CD4-positive, alpha-beta T cell treated with Interleukin-2 at 100 ng/mL for 4 hours (primary cell): ENCODE data around the gene CPT1A.

ENCODE experiments used
- DNase-seq: peaks from one replicate; pipeline ENCODE4 v3.0.0-alpha.2; 2020; ENCODE audit warnings: low spot score

The CPT1A gene

DNA sequence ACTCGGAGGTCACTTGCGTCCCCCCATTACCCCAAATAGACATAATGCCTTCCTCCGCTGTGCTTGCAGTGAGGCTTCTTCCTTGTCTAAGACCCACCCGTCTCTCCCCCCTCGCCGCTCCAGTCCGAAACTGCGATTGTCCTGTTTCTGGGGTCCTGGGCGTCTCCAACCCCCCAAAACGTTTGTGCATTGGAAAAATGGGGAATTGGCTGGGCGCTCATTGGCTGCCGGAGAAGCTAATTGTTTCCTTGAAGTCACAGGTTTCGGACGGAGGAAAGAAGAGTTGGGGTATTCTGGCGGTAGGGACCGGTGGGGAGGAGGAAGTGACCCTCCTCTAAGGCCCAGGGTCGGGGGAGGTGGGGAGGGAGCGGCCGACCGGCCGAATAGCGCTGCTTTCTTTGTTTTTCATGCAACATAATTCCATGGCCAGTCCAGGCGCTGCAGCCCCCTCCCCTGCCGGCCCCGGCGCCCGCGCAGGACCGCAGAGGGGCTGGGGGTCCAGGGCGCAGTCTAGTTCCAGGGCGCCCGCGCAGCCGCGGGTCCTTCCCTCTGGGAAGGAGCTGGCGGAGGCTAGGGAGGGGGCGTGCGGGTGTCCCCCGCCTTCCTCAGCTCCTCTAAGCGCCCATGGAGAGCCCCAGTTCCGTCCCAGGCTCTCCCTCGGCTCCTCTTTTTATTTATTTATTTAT, 12.7 kb upstream of the CPT1A start:
- no peak for DNase-seq

GRCh38 chr11:68852628-68853027, 10.9 kb upstream of the CPT1A start:
- no peak for DNase-seq

- DNase-seq: no peak
Measured at GRCh38 chr11:68848429-68848828, 6.7 kb upstream of the CPT1A start.

- DNase-seq: no peak
Measured at GRCh38 chr11:68847395-68847794, 5.7 kb upstream of the CPT1A start.

DNA sequence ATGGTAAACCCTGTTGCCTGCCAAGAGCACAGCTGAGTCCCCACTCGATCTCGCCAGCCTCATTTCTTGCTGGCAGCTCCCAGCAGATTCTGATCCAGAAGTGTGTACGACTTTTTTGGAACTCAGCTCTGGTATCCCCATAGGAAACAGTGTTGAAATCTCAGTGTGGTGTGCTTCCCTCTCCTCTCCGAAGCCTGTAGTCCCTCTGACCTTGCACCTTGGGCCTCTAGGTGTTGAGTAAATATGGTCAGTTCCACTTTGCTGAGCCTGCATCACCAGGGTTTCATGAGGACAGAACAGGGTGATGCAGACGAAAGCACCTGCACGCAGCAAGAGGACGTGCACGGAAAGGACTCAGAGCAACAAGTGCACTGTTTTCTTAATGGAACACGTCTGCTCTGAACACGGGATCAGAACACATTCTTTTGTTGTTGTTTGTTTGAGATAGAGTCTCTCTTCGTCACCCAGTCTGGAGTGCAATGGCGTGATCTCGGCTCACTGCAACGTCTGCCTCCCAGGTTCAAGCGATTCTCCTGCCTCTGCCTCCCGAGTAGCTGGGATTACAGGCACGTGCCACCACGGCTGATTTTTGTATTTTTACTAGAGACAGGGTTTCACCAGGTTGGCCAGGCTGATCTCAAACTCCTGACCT, 3.8 kb upstream of the CPT1A start:
- DNase-seq: no peak

DNA sequence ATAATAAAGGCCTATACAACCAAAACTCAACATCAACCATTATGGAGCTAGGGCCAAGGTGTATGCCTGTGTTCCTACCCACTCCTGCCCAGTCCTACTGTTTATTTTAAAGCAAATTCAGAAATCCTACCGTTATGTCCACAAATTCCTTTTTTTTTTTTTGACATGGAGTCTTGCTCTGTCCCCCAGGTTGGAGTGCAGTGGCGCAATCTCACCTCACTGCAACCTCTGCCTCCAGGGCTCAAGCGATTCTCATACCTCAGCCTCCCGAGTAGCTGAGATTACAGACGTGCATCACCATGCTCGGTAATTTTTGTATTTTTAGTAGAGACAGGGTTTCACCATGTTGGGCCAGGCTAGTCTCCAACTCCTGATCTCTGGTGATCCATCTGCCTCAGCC, 3.1 kb upstream of the CPT1A start:
- no peak for DNase-seq

DNA sequence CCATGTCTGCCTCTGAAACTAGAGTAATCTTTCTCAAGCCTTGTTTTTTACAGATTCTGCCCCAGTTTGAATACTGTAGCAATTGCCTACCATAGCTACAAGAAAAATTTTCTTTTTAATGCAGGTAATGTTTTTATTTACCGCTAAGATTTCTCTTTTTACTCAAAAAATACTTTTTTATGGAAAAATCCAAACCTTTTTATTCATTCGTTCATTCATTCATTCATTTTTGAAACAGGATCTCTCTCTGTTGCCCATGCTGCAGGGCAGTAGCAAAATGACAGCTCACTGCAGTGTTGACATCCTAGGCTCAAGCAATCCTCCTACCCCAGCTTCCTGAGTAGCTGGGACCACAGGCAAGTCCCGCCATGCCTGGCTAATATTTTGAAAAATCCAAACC, 2.7 kb upstream of the CPT1A start:
- DNase-seq: no peak

- peak; percentile 74 for DNase-seq
Measured at GRCh38 chr11:68843703-68844312, 2.1 kb upstream of the CPT1A start.

DNA sequence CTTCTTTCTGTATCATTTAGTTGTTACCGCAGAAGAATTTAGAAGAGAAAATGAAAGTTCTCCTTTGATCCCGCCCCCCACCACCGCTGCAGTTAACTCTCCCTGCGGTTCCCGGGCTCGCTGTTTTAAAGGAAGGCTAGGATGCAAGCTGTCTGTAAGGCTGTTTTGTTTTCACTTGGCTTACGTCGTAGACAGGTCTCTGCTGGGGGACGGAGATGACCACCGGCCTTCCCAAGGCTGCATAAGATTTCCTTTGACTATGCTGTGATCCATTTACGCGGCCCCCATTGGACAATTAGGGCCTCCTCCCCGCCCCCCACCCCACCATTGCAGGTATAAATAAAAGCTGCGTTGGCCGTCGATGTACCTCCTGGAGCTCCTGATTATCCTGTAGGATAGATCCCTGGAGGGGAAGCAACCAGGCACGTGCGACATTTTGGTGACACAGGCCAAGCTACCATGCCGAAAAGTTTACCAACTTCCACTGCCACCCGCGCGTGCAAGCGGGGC, 1.4 kb upstream of the CPT1A start:
- peak; percentile 33 for DNase-seq

GRCh38 chr11:68842427-68843051, 823 bp upstream of the CPT1A start:
- no peak for DNase-seq

GRCh38 chr11:68840661-68841653, 759 bp downstream of the CPT1A start:
- DNase-seq: no peak

- peak; percentile 17 for DNase-seq
Measured at GRCh38 chr11:68839911-68840641, 1.6 kb downstream of the CPT1A start.

DNA sequence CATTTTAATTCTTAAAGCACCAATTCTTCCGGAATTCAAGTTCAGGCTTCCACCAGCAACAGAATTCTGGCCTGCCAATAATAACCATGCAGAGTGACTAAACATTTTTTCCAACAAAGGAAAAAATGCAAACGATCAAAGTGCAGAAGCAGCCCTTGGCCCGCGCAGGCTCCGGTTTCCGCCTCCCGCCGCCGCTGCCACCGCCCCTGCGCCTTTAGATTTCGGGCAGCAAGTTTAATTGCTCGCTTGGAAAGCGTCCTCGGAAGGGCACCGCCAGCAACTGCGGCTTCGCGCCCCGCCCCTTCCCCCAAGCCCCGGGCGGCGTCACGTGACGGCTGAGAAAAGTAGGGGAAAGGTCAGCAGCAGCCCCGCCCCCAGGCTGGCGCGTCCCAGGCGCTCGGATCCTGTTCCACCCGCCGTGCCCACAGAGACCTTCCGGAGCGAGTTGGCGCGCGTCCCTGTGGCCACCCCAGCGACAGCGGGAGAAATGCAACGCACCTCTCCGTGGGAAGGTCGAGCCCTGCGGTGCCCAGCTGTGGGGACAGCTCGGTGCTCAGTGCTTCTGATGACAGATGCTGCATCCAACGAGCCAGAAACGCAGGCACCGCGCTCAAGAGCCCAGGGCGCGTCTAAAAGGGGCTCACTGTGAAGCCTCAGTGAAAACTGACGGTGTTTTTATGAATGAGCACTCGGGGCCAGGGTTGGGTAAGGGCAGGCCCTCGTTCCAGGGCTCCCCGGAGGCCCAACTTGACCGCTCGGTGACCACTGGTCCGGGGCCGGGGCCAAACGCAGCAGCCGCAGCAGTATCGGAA, 2.5 kb downstream of the CPT1A start:
- peak; percentile 91 for DNase-seq

DNA sequence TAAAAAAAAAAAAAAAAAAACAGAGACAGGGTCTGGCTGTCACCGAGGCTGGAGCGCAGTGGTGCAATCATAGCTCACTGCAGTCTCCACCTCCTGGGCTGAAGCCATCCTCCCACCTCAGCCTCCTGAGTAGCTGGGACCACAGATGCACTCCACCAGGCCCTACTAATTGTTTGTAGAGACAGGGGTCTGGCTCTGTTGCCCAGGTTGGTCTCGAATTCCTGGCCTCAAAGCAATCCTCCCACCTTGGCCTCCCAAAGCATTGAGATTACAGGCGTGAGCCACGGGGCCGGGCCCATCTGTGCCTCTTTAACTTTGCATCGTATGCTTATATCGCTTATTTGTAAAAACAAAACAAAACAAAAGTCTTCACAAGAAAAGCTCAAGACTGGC, 3.1 kb downstream of the CPT1A start:
- no peak for DNase-seq

GRCh38 chr11:68837583-68838571, 3.8 kb downstream of the CPT1A start:
- no peak for DNase-seq

- no peak for DNase-seq
Measured at GRCh38 chr11:68835749-68836148, 6.0 kb downstream of the CPT1A start.

- no peak for DNase-seq
Measured at GRCh38 chr11:68835328-68835727, 6.4 kb downstream of the CPT1A start.

DNA sequence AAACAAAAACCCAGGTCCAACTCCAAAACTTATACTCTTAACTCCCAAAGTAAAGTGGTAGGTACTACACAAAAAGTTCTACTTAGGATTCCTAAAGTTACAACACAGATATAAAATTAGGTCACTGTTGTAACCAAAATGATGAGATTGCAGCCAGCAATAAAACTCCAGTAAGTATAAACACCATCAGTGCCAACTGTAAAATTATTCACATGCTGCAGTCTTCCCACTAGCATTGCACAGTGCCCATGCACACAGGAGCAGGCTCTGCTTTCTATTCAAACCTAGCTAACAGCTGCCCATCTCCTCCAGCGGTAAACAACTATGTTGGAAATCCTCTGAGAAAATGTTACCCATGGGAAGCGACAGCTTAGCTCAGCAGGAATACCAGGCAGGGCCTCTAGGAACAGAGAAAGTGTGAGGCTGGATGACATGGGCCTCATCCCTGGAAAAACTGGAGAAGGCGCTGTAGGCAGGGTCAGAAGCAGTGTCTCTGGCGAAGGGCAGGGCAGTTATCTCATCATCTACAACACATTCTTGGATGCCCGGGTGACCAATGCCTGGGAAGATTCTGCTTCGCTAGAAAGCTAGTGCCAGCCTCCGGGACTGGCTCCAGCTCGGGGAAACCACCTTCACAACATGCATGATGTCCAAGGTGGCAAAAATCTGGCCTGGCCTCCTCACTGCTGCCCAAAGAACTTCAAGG, 9.1 kb downstream of the CPT1A start:
- DNase-seq: no peak
